HG03520 (cell line): ENCODE results near the gene SOCS6.
"Not testable (repeated sequence)": the region's sequence is repeated elsewhere in the genome, so short reads cannot be mapped to it uniquely, and the experiment has no call there.

ENCODE experiments used
- ATAC-seq: cut with Tn5 transposase; IDR thresholded peaks from one replicate; pipeline ENCODE4 v1.9.1; 2021; ENCODE audit warnings: mild to moderate bottlenecking, moderate library complexity; ENCODE audit not compliant: unreplicated experiment

The SOCS6 gene, protein sequence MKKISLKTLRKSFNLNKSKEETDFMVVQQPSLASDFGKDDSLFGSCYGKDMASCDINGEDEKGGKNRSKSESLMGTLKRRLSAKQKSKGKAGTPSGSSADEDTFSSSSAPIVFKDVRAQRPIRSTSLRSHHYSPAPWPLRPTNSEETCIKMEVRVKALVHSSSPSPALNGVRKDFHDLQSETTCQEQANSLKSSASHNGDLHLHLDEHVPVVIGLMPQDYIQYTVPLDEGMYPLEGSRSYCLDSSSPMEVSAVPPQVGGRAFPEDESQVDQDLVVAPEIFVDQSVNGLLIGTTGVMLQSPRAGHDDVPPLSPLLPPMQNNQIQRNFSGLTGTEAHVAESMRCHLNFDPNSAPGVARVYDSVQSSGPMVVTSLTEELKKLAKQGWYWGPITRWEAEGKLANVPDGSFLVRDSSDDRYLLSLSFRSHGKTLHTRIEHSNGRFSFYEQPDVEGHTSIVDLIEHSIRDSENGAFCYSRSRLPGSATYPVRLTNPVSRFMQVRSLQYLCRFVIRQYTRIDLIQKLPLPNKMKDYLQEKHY

DNA sequence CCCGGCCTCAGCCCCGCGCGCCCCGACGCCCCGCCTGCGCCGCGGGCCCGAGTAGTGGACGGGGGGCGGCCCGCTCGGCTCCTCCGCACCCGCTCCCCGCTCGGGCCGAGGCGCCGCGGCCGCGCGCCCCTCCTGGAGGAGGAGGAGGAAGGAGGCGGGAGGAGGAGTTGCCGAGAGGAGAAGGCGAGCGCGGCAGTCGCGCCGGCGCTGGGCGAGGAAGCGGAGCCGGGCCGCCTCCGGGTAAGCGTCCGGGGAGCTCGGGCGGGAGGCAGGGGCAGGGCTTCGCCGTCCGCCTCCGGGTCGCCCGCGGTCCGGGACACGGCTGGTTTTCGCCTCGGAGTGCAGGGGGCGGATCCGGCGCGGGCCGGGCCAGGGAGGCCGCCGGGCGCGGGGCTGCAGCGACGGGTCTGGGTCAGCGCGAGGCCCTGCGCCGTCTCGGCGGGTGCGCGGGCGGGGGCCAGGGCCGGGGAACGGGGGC lies at the start of gene SOCS6:
Gene SOCS6, plus strand, starts transcription at position 195 of the 478 bp plus-strand sequence. CDS start 35,624 bp downstream, outside the sequence.
- peak; percentile 58 for ATAC-seq

DNA sequence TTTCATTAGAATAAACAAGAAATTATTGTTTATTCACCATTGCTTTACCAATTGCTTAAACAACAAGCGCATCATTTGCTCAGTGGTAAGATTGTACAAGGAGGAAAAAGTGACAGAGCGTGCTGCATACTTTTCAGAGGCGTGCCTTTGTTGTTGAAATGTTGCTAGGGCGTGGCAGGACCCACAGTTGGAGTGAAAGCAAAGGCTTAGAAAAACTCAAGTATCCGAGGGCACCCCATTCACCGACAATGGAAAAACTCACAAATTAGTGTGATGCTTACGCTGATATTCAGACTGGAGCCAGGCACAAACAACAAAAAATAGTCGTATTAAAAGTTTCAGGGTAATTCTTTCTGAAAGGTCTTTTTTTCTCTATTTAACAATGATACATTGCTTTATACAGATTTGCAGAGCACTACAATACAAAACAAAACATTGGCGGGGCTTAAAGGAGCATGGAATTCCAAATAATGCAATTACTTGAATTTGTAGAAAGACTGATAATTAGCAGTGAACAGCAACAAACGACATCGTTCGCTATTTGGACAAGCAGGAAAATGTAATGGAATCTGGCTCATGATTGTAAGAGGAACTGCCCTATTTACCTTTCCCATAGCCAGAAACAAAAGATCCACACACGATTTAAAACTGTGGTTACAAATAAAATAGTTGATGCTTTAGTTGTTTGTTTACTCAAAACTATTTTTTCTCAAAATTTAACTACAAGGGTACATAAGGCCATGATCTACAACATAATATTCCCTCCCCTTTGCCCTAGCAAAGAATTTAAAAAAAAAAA lies 45.5 kb upstream of the SOCS6 start:
- no peak for ATAC-seq

DNA sequence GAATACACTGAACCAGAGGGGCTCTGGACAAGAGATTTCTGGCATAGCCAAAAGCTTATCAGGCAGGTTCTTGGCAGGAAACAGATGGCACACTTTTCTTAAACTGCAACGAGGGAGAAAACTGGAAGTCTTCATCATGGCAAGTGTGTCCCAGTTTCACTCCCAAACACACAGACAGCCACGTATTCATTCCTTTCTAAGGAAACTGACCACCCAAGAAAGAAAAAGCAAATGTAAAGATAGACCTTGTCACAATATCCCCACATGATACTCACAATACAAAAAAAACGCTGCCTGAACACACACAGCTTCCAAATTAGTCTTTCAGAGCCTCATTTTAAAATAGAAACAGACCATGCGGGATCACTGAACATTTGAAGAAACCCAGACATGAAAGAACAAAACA lies 42.8 kb upstream of the SOCS6 start:
- no peak for ATAC-seq

DNA sequence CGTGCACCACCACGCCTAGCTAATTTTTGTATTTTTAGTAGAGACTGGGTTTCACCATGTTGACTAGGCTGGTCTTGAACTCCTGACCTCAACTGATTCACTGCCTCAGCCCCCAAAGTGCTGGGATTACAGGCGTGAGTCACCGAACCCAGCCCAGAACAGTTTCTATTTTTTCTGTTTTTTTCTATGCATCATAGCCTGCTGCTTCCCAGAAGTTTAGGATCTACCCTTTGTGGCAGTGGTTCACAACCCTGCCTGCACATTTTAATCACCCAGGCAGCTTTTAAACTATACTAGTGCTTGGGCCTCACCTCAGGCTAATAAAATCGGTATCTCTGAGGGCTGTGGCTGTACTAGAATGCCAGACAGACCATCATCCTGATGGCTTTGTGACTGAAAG lies 39.7 kb upstream of the SOCS6 start:
- no peak for ATAC-seq

DNA sequence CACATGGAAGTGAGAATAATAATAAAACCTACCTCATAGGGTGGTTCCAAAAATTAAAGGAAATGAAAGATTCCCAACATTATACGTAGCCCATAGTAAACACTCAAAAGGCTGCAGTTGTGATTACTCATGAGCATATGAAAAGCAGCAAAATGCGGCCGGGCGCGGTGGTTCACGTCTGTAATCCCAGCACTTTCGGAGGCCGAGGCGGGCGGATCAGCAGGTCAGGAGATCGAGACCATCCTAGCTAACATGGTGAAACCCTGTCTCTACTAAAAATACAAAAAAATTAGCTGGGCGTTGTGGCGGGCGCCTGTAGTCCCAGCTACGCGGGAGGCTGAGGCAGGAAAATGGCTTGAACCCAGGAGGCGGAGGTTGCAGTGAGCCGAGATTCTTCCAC lies 39.0 kb upstream of the SOCS6 start:
- ATAC-seq = not testable (repeated sequence)

DNA sequence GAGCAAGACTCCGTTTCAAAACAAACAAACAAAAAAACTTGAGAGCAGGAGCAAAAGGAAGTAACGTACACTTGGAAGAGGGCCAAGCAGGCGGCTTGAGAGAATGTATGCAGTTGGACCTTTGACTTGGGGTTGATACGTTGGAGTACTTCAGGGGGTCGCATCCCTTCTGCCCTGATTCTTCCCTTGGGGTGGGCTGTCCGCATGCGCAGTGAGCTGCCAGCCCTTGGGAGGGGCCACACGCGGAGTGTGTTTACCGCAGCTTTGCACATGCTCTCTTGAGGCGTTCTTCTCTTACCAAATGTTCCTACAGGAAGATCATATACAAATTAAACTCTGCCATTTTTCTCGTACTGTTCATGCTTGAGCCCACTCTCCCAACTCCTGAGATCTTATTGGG lies 38.1 kb upstream of the SOCS6 start:
- ATAC-seq = no peak

DNA sequence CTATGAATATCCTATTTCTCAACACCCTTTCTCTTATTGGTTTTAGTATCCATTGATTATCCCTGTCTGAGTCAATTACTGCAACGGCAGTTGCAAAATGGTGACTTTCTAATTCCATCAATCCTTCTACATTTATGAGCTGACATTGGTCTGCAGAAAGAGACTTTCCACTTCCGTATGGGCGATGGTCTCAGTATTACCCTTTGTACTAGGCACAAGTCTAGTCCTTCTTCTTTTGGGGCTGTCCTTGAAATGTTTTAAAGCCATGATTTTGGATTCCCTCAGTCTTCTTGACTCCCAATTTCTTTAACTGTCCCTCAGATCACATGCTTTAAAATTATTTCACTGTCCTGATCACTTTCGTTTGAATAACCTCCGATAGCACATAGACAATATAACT lies 32.7 kb upstream of the SOCS6 start:
- no peak for ATAC-seq

DNA sequence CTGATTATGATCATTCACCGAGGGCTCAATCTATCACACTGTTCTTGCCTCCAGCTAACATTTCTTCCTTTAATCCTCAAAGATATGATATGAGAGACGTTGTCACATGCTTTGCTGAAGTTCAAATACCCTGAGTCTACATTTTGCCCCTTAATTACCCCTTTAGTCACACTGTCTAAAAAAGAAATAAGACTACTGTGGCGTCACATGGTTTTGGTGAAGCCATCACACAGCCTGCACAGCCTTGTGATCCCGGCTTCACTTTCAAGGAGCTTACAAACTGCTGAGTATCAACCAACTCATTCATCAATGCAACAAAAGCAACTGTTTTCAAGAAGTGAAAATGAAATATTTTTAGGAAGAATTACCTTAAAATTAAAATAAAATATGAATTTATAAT lies 31.9 kb upstream of the SOCS6 start:
- no peak for ATAC-seq

DNA sequence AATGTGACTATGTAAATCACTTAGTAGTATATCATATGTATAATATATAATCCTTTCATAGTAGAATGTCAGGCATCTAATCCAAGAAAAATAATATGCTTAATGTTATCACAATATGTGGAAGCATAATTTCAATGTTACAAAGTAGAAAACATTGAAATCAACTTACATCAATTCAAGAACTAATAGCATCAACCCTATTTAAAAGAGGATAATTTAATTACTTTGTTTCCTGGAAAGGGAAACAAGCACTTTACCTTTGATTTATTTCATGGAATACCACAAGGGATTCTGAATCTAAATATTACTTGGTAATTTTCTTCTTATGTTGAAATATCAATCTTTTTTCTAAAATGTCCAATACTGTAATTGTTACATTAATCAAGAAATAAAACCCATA lies 30.6 kb upstream of the SOCS6 start:
- ATAC-seq = no peak

DNA sequence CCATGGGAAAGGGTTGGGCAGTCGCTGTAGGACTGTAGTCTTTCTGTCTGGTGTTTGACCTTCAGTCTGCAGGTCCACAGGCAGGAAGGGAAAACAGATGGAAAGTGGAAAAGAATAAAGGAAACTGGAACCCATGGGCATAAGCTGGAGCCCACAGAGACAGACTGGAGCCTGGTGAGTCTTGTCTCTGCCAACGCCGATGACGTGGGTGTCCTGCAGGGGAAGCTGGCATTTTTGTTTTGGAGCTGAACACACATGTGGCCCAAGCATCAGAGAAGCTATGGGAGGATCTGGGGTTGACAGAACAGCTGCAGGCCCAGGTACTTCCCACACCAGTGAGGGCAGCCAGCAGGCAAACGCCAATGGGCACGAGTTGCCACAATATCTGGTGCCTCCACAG lies 28.2 kb upstream of the SOCS6 start:
- no peak for ATAC-seq

DNA sequence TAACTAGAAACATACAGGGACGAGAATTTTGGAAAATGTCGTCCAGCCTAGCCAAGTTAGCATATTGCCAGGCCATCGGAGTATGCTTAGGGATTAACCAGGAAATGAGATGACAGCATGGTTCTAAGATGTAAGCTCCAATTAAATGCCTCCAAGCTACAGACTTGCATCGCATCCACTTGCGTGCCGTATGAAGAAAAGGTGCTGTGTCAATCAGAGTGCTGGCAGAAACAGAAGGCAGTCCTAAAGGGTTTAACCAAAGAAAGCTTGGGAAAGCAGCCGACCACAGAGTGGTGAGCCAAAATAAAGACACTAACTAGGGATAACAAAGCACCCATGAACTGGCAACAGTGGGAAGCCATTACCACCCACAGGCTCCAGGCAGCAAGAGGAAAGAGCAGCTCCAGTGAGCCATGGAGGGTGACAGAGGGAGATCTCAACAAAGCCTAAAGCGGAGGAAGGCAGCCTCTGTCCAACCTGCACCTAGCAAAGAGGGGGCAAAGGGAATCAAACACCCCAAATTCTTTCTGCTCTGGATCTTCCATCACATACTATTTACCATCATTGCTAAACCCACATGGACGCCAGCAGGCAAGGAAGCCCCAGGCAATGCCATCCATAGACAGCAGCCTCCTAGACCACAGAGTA lies 27.6 kb upstream of the SOCS6 start:
- ATAC-seq = no peak

DNA sequence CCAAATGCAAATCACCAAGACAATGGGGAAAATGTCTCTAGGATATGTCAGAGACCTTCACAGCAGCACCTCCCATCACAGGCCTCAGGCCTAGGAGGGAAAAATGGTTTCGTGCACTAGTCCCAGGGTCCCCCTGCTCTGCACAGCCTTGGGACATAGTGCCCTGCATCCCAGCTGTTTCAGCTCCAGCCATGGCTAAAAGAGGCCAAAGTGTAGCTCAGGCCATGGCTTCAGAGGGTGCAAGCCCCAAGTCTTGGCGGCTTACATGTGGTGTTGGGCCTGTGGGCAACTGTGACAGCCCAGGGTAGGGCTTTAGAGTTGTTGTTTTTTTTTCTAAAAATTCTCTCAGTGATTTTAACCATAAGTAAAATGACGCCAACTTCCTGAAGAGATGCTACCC lies 25.5 kb upstream of the SOCS6 start:
- no peak for ATAC-seq

DNA sequence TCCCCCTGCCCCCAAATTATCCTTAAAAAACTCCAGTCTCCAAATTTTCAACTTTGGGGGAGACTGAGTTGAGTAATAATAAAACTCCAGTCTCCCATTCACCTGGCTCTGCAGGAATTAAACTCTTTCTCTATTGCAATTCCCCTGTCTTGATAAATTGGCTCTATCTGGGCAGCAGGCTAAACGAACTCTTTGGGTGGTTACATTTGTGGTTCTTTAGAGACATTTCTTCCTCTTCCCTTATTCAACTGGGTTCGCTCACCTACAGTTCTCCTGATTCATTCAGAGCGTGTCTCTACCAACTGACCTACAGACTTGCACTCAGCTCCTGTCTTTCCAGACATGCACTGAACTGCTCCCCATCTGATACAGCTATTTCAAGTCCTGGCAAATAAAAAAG lies 17.1 kb upstream of the SOCS6 start:
- no peak for ATAC-seq

DNA sequence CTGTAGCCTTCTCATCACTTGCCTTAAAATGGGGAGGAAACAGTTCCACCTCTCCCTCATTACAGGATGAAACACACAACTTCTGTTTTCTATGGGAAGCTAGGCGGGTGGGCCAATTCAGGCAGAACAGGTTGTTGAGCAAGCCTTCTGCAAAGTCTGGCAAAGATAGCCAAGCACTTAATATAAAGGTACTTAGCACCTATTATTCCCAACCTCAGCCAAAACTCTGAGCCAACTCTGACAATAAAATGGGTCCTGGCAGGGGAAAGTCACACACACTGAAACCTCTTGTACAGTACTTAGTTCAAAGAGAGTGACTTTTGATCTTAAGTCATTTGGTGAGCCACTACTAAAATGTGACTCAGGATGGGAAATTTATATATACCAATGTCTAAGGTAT lies 15.8 kb upstream of the SOCS6 start:
- ATAC-seq = no peak

DNA sequence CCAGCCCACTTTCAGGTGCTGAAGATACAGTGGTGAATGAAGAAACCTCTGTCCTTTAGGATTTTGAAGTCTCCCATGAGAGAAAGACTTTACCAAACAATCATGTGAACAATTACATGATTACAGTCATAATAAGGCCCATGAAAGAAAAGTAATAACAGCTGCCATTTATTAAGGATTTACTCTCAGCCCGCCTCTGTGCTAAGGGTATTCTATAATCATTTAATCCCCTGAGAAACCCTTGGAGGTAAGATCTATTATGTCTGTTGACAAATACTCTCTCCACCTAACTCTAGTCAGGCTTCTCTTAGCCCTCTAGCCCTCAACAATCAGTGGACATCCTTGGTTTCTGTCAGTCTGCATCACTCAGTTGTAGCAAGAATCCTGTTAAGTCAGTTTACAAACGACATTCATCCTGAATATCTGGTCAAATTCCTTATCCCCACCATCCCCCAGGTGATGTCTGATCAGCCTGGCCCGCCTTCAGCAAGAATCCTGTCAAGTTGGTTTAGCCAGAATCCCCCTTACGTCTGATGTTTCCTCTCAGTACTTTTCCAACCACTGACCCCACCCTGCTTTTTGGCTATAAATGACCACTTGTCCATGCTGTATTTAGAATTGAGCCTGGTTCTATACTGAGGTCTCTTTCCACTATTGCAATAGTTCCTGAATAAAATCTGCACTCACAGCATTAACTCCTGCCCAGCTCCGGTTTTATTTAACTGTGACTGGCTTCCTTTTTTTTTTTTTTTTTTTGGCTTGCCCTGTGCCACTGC lies 12.2 kb upstream of the SOCS6 start:
- ATAC-seq = no peak

DNA sequence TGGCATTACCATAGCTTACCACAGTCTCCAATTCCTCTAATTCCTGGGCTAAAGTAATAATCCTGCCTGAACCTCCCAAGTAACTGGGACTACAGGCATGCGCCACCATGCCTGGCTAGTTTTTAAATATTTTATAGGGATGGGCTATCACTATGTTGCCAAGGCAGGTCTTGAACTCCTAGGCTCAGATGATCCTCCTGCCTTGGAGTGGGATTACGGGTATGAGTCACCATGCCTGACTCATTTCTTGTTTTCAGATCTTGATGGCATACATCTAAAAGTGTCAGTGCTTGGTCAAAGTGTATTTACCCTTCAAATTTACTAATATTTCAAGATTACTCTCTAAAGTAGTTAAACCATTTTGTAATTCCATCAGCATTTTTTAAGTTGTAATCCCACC lies 9.4 kb upstream of the SOCS6 start:
- no peak for ATAC-seq

DNA sequence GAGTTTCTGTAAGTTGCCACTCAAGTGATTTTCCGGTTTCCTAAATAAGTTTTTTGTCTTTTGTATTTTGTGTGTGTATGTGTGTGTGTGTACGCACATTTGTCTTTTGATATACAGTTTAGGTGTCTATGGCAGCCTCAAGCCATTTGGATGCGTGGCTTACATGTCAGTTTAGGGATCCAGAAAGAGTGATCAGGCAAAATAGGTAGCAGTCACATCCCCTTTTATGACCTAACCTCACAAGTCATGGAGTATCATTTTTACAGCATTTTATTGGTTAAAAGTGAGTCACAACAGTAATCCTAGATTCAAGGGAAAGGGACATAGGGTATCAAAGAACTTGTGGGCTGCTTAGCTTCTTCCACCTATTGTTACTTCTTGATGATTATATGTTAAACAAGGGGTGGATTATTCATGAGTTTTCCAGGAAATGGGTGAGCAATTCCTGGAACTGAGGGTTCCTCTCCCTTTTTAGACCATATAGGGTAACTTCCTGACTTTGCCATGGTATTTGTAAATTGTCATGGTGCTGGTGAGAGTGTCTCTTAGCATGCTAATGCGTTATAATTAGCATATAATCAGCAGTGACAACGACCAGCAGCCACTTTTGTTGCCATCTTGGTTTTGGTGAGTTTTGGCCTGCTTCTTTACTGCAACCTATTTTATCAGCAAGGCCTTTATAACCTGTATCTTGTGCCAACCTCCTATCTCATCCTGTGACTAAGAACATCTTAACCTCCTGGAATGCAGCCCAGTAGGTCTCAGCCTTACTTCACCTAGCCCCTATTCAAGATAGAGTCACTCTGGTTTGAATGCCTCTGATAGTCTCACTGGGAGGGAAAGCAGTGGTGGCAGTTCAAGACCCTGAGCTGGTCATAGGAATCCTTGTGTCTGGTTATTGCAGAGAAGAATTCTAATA lies 8.6 kb upstream of the SOCS6 start:
- ATAC-seq = no peak

DNA sequence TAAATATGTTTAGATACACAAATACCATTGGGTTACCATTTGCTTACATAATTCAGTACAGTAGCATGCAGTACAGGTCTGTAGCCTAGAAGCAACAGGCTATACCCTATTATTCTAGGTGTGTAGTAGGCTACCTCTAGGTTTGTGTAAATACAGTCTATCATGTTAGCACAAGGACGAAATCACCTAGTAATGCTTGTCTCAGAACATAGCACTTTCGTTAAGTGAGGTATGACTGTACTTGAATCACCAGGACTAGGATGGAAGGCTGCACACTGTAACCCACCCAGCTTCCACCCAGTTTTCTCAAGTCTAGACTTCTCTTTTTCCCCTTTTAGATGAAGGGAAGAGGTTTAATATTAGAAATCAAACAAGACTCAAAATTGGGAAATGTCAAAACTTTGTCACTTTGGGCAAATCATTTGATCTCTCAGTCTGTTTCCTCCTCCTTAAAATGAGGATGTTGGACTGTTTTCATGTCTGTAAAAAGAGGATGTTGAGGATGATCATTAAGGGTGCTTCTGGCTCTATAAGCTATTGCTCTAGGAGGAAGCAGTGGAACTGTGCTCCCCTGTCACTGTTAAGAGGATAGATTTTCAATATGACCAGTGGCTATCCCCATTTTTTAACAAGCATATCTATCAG lies 3.7 kb upstream of the SOCS6 start:
- ATAC-seq = no peak

DNA sequence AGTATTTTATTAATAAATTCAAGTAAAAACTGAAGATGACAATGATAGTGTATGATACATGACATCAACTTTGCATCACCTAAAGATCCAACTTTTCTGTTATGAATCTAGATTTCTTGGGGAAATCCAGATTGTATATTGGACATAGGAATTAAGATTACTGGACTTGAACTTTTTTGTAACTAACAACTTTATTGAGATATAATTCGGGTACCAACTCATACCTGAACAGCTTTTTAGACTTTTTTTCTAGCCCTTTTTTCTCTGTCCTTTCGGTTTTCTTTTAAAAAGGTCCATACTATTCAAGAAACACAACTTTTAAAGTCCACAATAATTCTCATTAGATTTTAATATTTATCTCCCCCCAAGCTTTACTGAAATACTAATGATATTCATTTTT lies 1.1 kb upstream of the SOCS6 start:
- ATAC-seq = no peak
